Naive thymus-derived CD4-positive, alpha-beta T cell (primary cell): Measurements from ENCODE around the gene HYCC1. TPM values are rescaled to one million over a fixed set of nuclear protein-coding genes. Genes with fewer than 3 reads are reported as not detected.

Experiments used
- ATAC-seq: fragments of 150-1000 bp; cut with Tn5 transposase; 2 replicates; pipeline ENCODE4 v1.10.0; 2021; ENCODE audit warnings: mild to moderate bottlenecking, moderate library complexity
- CTCF ChIA-PET: fragments of 350-600 bp; sonication (Branson Sonifier 250); formaldehyde crosslinking; loops from one replicate; lab custom pipeline; 2021; ENCODE audit warnings: antibody characterized with exemption; lab: Charles Lee
- POLR2A ChIA-PET: fragments of 350-600 bp; sonication (Branson Sonifier 250); formaldehyde crosslinking; loops from one replicate; lab custom pipeline; 2021; ENCODE audit warnings: antibody characterized with exemption, inconsistent platforms; lab: Charles Lee
- DNase-seq, 9 donors: peaks; one replicate each; pipeline versions ENCODE4 v3.0.0 to v3.0.0-alpha.2; 2020 to 2022; ENCODE audit warnings: mixed read lengths in 1 of 9
- H3K27ac ChIP-seq: one replicate; pipeline ENCODE4 v1.7.0; 2013; ENCODE audit warnings: mild to moderate bottlenecking, low read depth, low read length, moderate library complexity
- H3K27me3 ChIP-seq, 2 donors: one replicate each; pipeline ENCODE4 v1.7.0; 2013; ENCODE audit warnings: low read length in 2 of 2, mild to moderate bottlenecking in 2 of 2, moderate library complexity in 2 of 2; ENCODE audit not compliant: control insufficient read depth in 2 of 2, insufficient read depth in 2 of 2
- H3K36me3 ChIP-seq, 3 experiments: 1 replicate in 2 of 3; 2 replicates in 1 of 3; pipeline ENCODE4 v1.7.0; 2013; ENCODE audit warnings: low read length in 3 of 3, mild to moderate bottlenecking in 3 of 3, moderate library complexity in 1 of 3; ENCODE audit not compliant: insufficient read depth in 3 of 3, control insufficient read depth in 2 of 3
- H3K4me1 ChIP-seq, 2 donors: one replicate each; pipeline ENCODE4 v1.7.0; 2013; ENCODE audit warnings: low read length in 2 of 2, mild to moderate bottlenecking in 2 of 2, moderate library complexity in 1 of 2; ENCODE audit not compliant: control insufficient read depth in 2 of 2, insufficient read depth in 2 of 2
- H3K4me3 ChIP-seq: 2 replicates; pipeline ENCODE4 v1.7.0; 2013; ENCODE audit warnings: mild to moderate bottlenecking, low read length
- H3K9me3 ChIP-seq, 3 experiments: 1 replicate in 2 of 3; 2 replicates in 1 of 3; pipeline ENCODE4 v1.7.0; 2013; ENCODE audit warnings: low read length in 3 of 3; ENCODE audit not compliant: control insufficient read depth in 2 of 3
- H3K27ac Mint-ChIP-seq, 9 donors: one replicate each; pipeline ENCODE4 v1.8.0; 2020 to 2022; ENCODE audit warnings: mixed read lengths in 9 of 9, mild to moderate bottlenecking in 8 of 9, moderate library complexity in 5 of 9, inconsistent platforms in 2 of 9
- H3K27me3 Mint-ChIP-seq, 5 donors: one replicate each; pipeline ENCODE4 v1.8.0; 2021 to 2022; ENCODE audit warnings: mixed read lengths in 5 of 5, mild to moderate bottlenecking in 1 of 5
- H3K36me3 Mint-ChIP-seq, 5 donors: one replicate each; pipeline ENCODE4 v1.8.0; 2020 to 2022; ENCODE audit warnings: mixed read lengths in 5 of 5, mild to moderate bottlenecking in 3 of 5, inconsistent platforms in 1 of 5
- H3K4me1 Mint-ChIP-seq, 7 donors: one replicate each; pipeline ENCODE4 v1.8.0; 2020 to 2022; ENCODE audit warnings: mixed read lengths in 7 of 7, mild to moderate bottlenecking in 3 of 7, inconsistent platforms in 1 of 7
- H3K4me3 Mint-ChIP-seq, 10 donors: one replicate each; pipeline ENCODE4 v1.8.0; 2020 to 2022; ENCODE audit warnings: mild to moderate bottlenecking in 10 of 10, mixed read lengths in 10 of 10, moderate library complexity in 6 of 10, inconsistent platforms in 2 of 10
- H3K9me3 Mint-ChIP-seq, 11 donors: one replicate each; pipeline ENCODE4 v1.8.0; 2020 to 2022; ENCODE audit warnings: mixed read lengths in 11 of 11, mild to moderate bottlenecking in 4 of 11, inconsistent platforms in 1 of 11, moderate library complexity in 1 of 11
- intact Hi-C, 2 donors: fragments of 100-400 bp; cut with micrococcal nuclease; formaldehyde crosslinking; loops; one replicate each; pipeline ENCODE4 v1.15.1; 2023
- polyA plus RNA-seq, 2 donors: library from polyadenylated mRNA; unstranded; fragments of 300-500 nt; fragmentation: Illumina TruSeq; gene quantifications; one replicate each; pipeline ENCODE4 v1.2.3, GENCODE V29; 2021
- total RNA-seq, 6 experiments: library from RNA in 5 of 6; stranded (reverse) in 5 of 6; gene quantifications; 1 replicate in 5 of 6; 2 replicates in 1 of 6; pipeline ENCODE4 v1.2.3 and lab custom pipeline; 2021 to 2026

The HYCC1 gene
- total and polyA plus RNA-seq, 7 experiments from 2014 or later: 9.0 to 67.0 (median 17.6) TPM

DNA sequence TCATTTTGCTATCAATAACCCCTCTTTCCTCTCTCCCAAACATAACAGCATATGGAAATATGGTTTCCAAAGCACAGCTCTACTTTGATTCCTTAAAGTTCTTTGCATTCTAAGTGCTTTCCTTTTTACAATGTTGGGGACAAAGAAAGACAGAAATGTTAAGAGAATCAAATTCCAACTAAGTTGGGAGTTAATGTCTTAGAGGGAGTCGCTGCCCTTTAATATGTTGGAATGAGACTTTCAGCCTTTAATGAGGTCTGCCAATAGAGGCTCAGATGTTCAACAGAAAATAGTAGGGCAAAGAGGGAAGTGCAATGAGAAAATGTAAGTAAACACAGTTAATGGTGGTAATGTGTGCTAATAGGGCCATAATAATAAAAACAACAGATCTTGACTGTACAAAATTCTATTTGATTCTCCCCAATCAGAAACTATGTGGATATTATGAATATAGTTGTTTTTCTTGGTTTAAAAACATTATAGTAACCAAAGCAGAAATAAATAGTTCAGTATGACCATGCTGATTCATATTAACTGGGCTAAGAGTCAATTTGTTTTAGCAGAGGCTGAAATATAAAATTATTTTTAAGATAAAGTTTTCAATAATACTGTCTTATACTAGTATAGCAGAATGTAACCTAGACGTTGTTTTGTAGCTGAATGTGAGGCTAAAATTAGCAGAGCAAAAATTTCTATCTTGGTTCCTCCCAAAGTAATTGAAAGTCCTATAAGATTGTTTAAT lies 10.3 kb downstream of the HYCC1 start:
- ATAC-seq: no peak
- Mint-ChIP-seq H3K27me3 (no peaks in the 10 kb centered on the region), H3K27ac (no peak overlapping the region), H3K4me1 (peaks cover 12 to 50% (median 21%) of the 10 kb centered on the region in 7 donors), H3K36me3 (peaks cover 0 to 2% (median 0%) of the 10 kb centered on the region in 5 donors), H3K9me3 (no peaks in the 10 kb centered on the region), H3K4me3 (no peak overlapping the region)
- Histone ChIP-seq H3K4me3 (no peak overlapping the region), H3K27me3 (no peaks in the 10 kb centered on the region), H3K36me3 (no peaks in the 10 kb centered on the region), H3K27ac (no peak overlapping the region), H3K4me1 (no peaks in the 10 kb centered on the region), H3K9me3 (no peaks in the 10 kb centered on the region)
- POLR2A ChIA-PET: no interaction called here
- CTCF ChIA-PET: interaction anchor here (0.5 to 0.8 kb wide), 3 partner anchors 10 to 189 kb away, joined by 3 to 4 read pairs (median 3); no protein-coding TSS in a partner anchor
- intact Hi-C loops: no loop called here
- DNase-seq: no peak

DNA sequence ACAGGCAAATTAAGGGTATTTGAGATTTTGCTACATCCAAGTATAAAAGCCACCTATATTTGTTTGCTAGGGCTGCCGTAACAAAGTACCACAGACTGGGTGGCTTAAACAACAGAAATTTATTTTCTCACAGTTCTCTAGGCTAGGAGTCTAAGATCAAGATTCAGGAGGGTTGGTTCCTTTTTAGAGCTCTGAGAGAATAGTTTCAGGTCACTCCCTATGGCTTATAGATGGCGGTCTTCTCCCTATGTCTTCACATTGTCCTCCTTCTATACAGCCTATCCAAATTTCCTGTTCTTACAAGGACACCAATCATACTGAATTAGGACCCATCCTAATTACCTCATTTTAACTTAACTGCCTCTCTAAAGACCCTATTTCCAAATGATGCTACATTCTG lies 11.2 kb downstream of the HYCC1 start:
- intact Hi-C loops: loop anchor here in 1 of 2 donors (1.0 kb wide), 1 partner anchor 11 kb away; no protein-coding TSS in a partner anchor
- no peak overlapping the region for H3K27ac ChIP-seq
- H3K9me3 ChIP-seq: no peaks in the 10 kb centered on the region
- H3K27me3 Mint-ChIP-seq: no peaks in the 10 kb centered on the region
- H3K4me3 Mint-ChIP-seq: no peak overlapping the region
- ATAC-seq: no peak
- peaks cover 12 to 54% (median 21%) of the 10 kb centered on the region in 7 donors for H3K4me1 Mint-ChIP-seq
- no peak overlapping the region for H3K4me3 ChIP-seq
- H3K27me3 ChIP-seq: no peaks in the 10 kb centered on the region
- H3K9me3 Mint-ChIP-seq: no peaks in the 10 kb centered on the region
- no peak overlapping the region for H3K27ac Mint-ChIP-seq
- H3K4me1 ChIP-seq: no peaks in the 10 kb centered on the region
- POLR2A ChIA-PET: interaction anchor here (0.8 to 1.6 kb wide), 2 partner anchors 8 to 180 kb away, joined by 3 to 5 read pairs; partner anchors contain the start of gene TOMM7
- no peak for DNase-seq
- H3K36me3 ChIP-seq: no peaks in the 10 kb centered on the region
- H3K36me3 Mint-ChIP-seq: peaks cover 0 to 4% (median 0%) of the 10 kb centered on the region in 5 donors
- CTCF ChIA-PET: interaction anchor here (0.8 kb wide), 2 partner anchors 9 to 34 kb away, joined by 3 to 4 read pairs; no protein-coding TSS in a partner anchor

DNA sequence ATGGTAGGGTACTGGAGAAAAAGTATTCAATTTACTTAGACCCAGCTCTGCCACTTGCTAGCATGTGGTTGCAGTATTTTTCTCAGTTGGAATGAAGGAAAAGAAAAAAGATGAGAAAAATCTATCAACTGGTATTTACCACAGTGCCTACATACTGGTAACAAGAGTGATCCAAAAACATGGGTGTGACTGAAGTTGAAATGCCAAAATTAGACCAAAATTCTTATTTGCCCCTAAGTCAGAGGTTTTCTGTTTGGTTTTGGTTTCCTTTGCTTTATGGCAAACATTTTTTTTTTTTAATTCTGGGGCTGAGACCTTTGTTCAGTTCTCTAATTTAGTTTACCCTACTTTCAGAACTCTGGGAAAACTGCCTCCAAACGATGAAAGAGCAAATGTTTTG lies 12.3 kb downstream of the HYCC1 start:
- Histone ChIP-seq H3K36me3 (no peaks in the 10 kb centered on the region), H3K9me3 (no peaks in the 10 kb centered on the region), H3K27me3 (no peaks in the 10 kb centered on the region), H3K4me1 (no peaks in the 10 kb centered on the region), H3K4me3 (no peak overlapping the region), H3K27ac (no peak overlapping the region)
- Mint-ChIP-seq H3K27me3 (no peaks in the 10 kb centered on the region), H3K27ac (peak overlapping the region in 1 of 9 donors; percentile 4), H3K4me1 (peaks cover 12 to 50% (median 21%) of the 10 kb centered on the region in 7 donors), H3K4me3 (peak overlapping the region in 2 of 10 donors; percentile 15 to 41), H3K9me3 (no peaks in the 10 kb centered on the region), H3K36me3 (peaks cover 0 to 5% (median 0%) of the 10 kb centered on the region in 5 donors)
- intact Hi-C loops: loop anchor here in 1 of 2 donors (1.0 kb wide), 1 partner anchor 12 kb away; no protein-coding TSS in a partner anchor
- ATAC-seq (no peak), DNase-seq (no peak)
- CTCF ChIA-PET: no interaction called here
- POLR2A ChIA-PET: interaction anchor here (1.6 kb wide), 1 partner anchor 9 kb away, joined by 5 read pairs; no protein-coding TSS in a partner anchor

DNA sequence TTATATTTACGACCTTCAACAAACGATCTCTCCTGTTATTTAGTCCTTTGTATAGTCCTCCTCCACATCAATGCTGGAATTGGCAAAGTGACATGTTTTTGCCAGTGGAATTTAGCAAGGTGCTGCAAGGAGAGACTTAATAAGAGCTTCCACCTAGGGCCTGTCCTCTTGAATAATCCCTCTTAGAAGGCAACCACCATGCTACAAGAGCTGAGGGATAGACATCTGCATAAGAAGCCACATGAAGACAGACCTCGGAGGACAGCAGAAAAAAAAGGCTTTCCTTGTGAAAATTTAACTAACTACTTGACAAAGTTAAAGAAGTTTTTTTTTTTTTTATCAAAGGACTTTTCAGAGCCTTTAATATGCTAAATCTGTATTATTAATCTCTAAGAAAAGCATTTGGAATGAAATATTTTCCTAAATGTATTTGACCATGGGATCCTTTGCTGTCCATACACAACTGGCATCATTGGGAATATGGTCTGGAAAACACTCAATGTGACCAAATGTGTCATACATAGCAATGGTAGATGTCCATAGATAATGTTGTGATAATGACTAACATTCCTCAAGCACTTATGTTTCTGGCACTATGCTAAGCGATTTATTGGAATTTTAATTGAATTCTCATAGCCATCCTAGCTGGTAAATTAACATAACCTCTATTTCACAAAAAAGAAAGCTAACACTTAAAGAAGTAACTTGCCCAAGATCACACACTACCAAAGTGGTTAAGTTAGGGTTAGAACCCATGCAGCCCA lies 13.2 kb downstream of the HYCC1 start:
- Mint-ChIP-seq H3K4me1 (peaks cover 10 to 47% (median 20%) of the 10 kb centered on the region in 7 donors), H3K36me3 (peaks cover 0 to 5% (median 0%) of the 10 kb centered on the region in 5 donors), H3K27me3 (no peaks in the 10 kb centered on the region), H3K4me3 (peak overlapping the region in 1 of 10 donors; percentile 63), H3K27ac (no peak overlapping the region), H3K9me3 (no peaks in the 10 kb centered on the region)
- ATAC-seq (no peak), DNase-seq (no peak)
- ChIA-PET POLR2A (interaction anchor here (1.6 kb wide), 1 partner anchor 10 kb away, joined by 5 read pairs; no protein-coding TSS in a partner anchor), CTCF (interaction anchor here (0.6 kb wide), 1 partner anchor 25 kb away, joined by 3 read pairs; no protein-coding TSS in a partner anchor)
- Histone ChIP-seq H3K27me3 (no peaks in the 10 kb centered on the region), H3K4me3 (no peak overlapping the region), H3K27ac (no peak overlapping the region), H3K9me3 (no peaks in the 10 kb centered on the region), H3K36me3 (no peaks in the 10 kb centered on the region), H3K4me1 (no peaks in the 10 kb centered on the region)
- intact Hi-C loops: no loop called here

DNA sequence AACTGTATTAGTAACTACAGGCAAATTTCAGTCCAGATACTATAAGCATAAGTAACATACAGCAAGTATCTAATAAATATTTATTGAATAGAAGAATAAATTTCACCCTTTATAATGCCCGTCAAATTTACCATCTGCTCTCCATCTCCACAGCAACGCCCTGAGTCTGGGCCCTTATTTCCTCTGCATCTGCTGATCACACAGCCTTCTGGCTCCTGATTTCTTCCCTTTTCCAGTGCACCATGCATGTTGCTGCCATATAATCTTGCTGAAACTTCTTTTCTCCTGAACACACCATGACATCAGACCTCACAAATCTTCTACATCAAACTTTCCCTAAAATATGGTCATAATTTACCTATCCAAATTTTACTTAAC lies 15.4 kb downstream of the HYCC1 start:
- POLR2A ChIA-PET: no interaction called here
- peaks cover 0 to 17% (median 0%) of the 10 kb centered on the region in 5 donors for H3K36me3 Mint-ChIP-seq
- no peak for ATAC-seq

DNA sequence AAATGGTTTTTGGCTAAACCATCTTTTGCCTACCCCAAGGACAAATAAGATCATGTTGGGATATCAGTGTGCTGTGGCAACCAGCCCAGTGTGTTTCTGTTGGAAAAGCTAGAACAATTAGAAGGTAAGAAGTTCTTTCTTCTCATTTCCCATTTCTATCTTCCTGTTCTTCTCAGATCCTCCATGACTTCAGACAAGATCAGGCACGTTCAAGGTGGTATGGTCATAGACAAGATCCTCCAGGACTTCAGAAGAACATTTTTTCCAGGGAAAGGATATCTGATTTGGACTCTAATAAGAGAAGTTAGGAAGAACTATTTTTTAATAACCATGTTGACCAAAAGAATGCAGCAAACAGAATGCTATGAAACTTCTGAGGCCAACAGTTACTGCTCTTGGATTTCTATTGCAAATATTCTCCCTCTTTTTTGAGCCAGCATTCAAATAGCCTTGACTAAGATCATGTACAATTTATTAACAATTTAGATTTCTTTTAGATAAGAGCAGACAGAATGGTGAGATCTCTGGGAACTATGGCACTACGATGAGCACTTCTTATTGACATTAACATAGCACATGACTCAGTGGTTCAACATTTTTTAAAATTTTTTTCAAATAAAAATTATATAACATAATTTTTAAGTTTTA lies 15.9 kb downstream of the HYCC1 start:
- H3K36me3 ChIP-seq: no peaks in the 10 kb centered on the region
- no peaks in the 10 kb centered on the region for H3K9me3 ChIP-seq
- intact Hi-C loops: loop anchor here in 1 of 2 donors (2.0 to 10.0 kb wide), 2 partner anchors 17 to 57 kb away; partner anchors contain the start of gene HYCC1
- H3K4me1 ChIP-seq: no peaks in the 10 kb centered on the region
- no peak overlapping the region for H3K27ac Mint-ChIP-seq
- no peaks in the 10 kb centered on the region for H3K27me3 Mint-ChIP-seq
- no peaks in the 10 kb centered on the region for H3K9me3 Mint-ChIP-seq
- H3K4me3 Mint-ChIP-seq: no peak overlapping the region
- ChIA-PET CTCF (no interaction called here), POLR2A (interaction anchor here (0.6 kb wide), 1 partner anchor 22 kb away, joined by 4 read pairs; no protein-coding TSS in a partner anchor)
- H3K36me3 Mint-ChIP-seq: peaks cover 0 to 18% (median 0%) of the 10 kb centered on the region in 5 donors
- H3K27ac ChIP-seq: no peak overlapping the region
- ATAC-seq (no peak), DNase-seq (no peak)
- no peaks in the 10 kb centered on the region for H3K27me3 ChIP-seq
- H3K4me3 ChIP-seq: no peak overlapping the region
- H3K4me1 Mint-ChIP-seq: peaks cover 5 to 58% (median 27%) of the 10 kb centered on the region in 7 donors

More for the DNA sequence above, 15.4 kb downstream of the HYCC1 start:
- intact Hi-C loops: loop anchor here in 1 of 2 donors (2.0 to 10.0 kb wide), 2 partner anchors 16 to 56 kb away; partner anchors contain the start of gene HYCC1
- no peak overlapping the region for H3K4me3 ChIP-seq
- no peaks in the 10 kb centered on the region for H3K4me1 ChIP-seq
- no peaks in the 10 kb centered on the region for H3K9me3 ChIP-seq
- H3K27ac ChIP-seq: no peak overlapping the region
- no peak overlapping the region for H3K4me3 Mint-ChIP-seq
- DNase-seq: no peak
- peaks cover 5 to 55% (median 27%) of the 10 kb centered on the region in 7 donors for H3K4me1 Mint-ChIP-seq
- no peaks in the 10 kb centered on the region for H3K27me3 Mint-ChIP-seq
- H3K27me3 ChIP-seq: no peaks in the 10 kb centered on the region
- CTCF ChIA-PET: no interaction called here
- no peak overlapping the region for H3K27ac Mint-ChIP-seq
- no peaks in the 10 kb centered on the region for H3K36me3 ChIP-seq
- H3K9me3 Mint-ChIP-seq: no peaks in the 10 kb centered on the region
